ENCODE results near the gene PON2. TPM values are rescaled to one million over a fixed set of nuclear protein-coding genes. Genes with fewer than 3 reads are reported as not detected.

The PON2 gene
- total and polyA plus RNA-seq, 2 of the 8 experiments (the other 6 are each of a cell fraction or from before 2014, with no cell fraction given), result 20.6 to 31.0 TPM

DNA sequence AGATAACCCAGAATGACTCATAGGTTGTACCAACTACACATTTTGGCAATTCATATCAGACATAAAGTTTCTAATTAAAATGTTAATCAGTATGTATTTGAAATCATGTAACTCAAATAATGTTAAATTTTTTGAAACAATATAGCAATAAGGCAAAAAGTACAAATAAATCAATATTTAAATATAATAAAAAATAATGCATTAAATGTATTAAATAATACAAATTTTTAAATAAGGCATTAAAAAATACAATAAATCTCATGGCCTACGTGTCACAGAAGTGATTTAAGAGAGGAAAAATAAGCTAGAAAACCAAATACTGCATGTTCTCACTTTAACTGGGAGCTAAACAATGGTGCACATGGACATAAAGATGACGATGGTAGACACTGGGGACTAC is 9.1 kb downstream of the PON2 start:
- CTCF ChIA-PET (ENCODE audit: partially characterized antibody), result interaction anchor here (0.6 kb wide), 1 partner anchor 30 kb away, joined by 3 read pairs; no protein-coding TSS in a partner anchor
- Histone ChIP-seq H3K23me2 (ENCODE audit: low read depth, low read length) (no peaks in the 10 kb centered on the region), H2BK15ac (ENCODE audit: low read length) (no peak overlapping the region)
- TF ChIP-seq TAF1 (IDR thresholded peaks at IDR 0.05; ENCODE audit: low read depth, low read length), result no peak
- no peak for TF ChIP-seq RXRA (IDR thresholded peaks at IDR 0.05; ENCODE audit: insufficient read depth, low read depth, low read length)
- TF ChIP-seq, protein P1, sequence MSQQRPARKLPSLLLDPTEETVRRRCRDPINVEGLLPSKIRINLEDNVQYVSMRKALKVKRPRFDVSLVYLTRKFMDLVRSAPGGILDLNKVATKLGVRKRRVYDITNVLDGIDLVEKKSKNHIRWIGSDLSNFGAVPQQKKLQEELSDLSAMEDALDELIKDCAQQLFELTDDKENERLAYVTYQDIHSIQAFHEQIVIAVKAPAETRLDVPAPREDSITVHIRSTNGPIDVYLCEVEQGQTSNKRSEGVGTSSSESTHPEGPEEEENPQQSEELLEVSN (IDR thresholded peaks at IDR 0.05), result no peak
- no peak for TF ChIP-seq GABPA (IDR thresholded peaks at IDR 0.05; ENCODE audit: borderline replicate concordance, insufficient read depth, low read length)
- TF ChIP-seq EGR1 (IDR thresholded peaks at IDR 0.05; ENCODE audit: borderline replicate concordance, low read depth, low read length), result no peak
- TF ChIP-seq TCF12 (IDR thresholded peaks at IDR 0.05; ENCODE audit: low read depth, low read length), result no peak
- no peak for TF ChIP-seq SRF (IDR thresholded peaks at IDR 0.05; ENCODE audit: low read depth, low read length)
- no peak for TF ChIP-seq SIN3A (conservative IDR thresholded peaks at IDR 0.05 in 1 of 2, IDR thresholded peaks at IDR 0.05 in 1 of 2; ENCODE audit: low read depth in 1 of 2, low read length in 2 of 2)
- no peak for TF ChIP-seq SIRT6 (IDR thresholded peaks at IDR 0.05; ENCODE audit: low read length)
- no peak for TF ChIP-seq CBX5 (IDR thresholded peaks at IDR 0.05; ENCODE audit: low read depth, low read length)
- TF ChIP-seq RNF2 (IDR thresholded peaks at IDR 0.05; ENCODE audit: borderline replicate concordance, low read depth, low read length, missing control alignments, poor library complexity, severe bottlenecking), result no peak
- TF ChIP-seq NRF1 (IDR thresholded peaks at IDR 0.05; ENCODE audit: low read depth, low read length), result no peak
- no peak for TF ChIP-seq SP2 (IDR thresholded peaks at IDR 0.05; ENCODE audit: low read length)

More for the DNA sequence above, 9.1 kb downstream of the PON2 start:
- Histone ChIP-seq H3K23ac (ENCODE audit: insufficient read length) (no peak overlapping the region), H3K36me3 (ENCODE audit: control insufficient read depth in 2 of 4, insufficient read depth in 4 of 4, low read length in 3 of 4) (peaks cover 0 to 4% (median 0%) of the 10 kb centered on the region in 4 experiments; a peak in 1 of 8 replicates), H3K4ac (replicated peaks; ENCODE audit: insufficient read length, low read depth, low read length) (no peak overlapping the region), H2BK20ac (ENCODE audit: low read length) (no peak overlapping the region), H2AK5ac (ENCODE audit: low read depth, low read length) (no peak overlapping the region), H4K8ac (ENCODE audit: extremely low read depth, insufficient read depth, low read length) (no peak overlapping the region), H3K56ac (replicated peaks; ENCODE audit: insufficient read length, low read depth, low read length) (no peak overlapping the region), H3K4me1 (replicated peaks in 1 of 4; ENCODE audit: control insufficient read depth in 3 of 4, insufficient read depth in 4 of 4, low read length in 3 of 4) (peaks cover 0 to 12% (median 6%) of the 10 kb centered on the region in 4 experiments; a peak in 4 of 7 replicates), H3K27me3 (replicated peaks in 1 of 4; ENCODE audit: control insufficient read depth in 3 of 4, extremely low read depth in 1 of 4, insufficient read depth in 3 of 4, low read length in 3 of 4) (no peaks in the 10 kb centered on the region), H4K20me1 (replicated peaks in 1 of 2; ENCODE audit: control insufficient read depth in 1 of 2, insufficient read depth in 2 of 2, low read length in 2 of 2) (peaks cover 0 to 3% of the 10 kb centered on the region in 2 experiments), H2BK5ac (ENCODE audit: low read depth, low read length) (no peak overlapping the region), H2AFZ (ENCODE audit: low read length) (no peak overlapping the region), H3K14ac (ENCODE audit: insufficient read length) (no peak overlapping the region), H2BK12ac (ENCODE audit: low read depth, low read length) (no peak overlapping the region), H3K4me2 (ENCODE audit: insufficient read depth in 1 of 2, low read depth in 2 of 2, low read length in 2 of 2) (no peak overlapping the region), H2BK120ac (replicated peaks; ENCODE audit: low read depth, low read length) (no peak overlapping the region), H3K18ac (ENCODE audit: extremely low read depth, low read length) (no peak overlapping the region), H3K9me3 (ENCODE audit: insufficient read depth in 2 of 2, low read depth in 1 of 2, low read length in 1 of 2) (peaks cover 0 to 5% of the 10 kb centered on the region in 2 experiments; a peak in 1 of 4 replicates), H3K27ac (ENCODE audit: low read depth, low read length) (no peak overlapping the region), H3K79me2 (ENCODE audit: control insufficient read depth in 1 of 2, insufficient read depth in 2 of 2, low read length in 2 of 2) (peaks cover 0 to 6% of the 10 kb centered on the region in 2 experiments; a peak in 1 of 4 replicates), H4K5ac (ENCODE audit: insufficient read length, low read depth, low read length) (no peak overlapping the region), H4K91ac (replicated peaks; ENCODE audit: insufficient read length, low read length) (no peak overlapping the region), H3K4me3 (ENCODE audit: extremely low read depth in 1 of 4, insufficient read depth in 2 of 4, low read depth in 3 of 4, low read length in 4 of 4) (no peak overlapping the region), H3K79me1 (ENCODE audit: low read depth, low read length) (no peaks in the 10 kb centered on the region; the same call in 1 of the 2 replicates), H3K9ac (replicated peaks in 1 of 4; ENCODE audit: extremely low read depth in 1 of 4, low read depth in 3 of 4, low read length in 3 of 4) (no peak overlapping the region)
- 89% methylated on average over 2 of the region's 2 CpGs; no CpG with 5 or more reads in 1 of the 2 experiments for WGBS, 2 experiments (ENCODE audit: extremely low coverage in 1 of 2, insufficient coverage in 1 of 2, insufficient read length in 1 of 2, insufficient replicate concordance in 2 of 2, low coverage in 1 of 2, low lambda C conversion rate in 2 of 2, missing lambda C conversion rate in 1 of 2)
- no peak for DNase-seq (ENCODE audit: low read depth in 1 of 2, low spot score in 2 of 2)
- POLR2A ChIA-PET (ENCODE audit: partially characterized antibody), result interaction anchor here (1.5 kb wide), 1 partner anchor 9 kb away, joined by 6 read pairs; the partner anchor contains the start of gene PON2
- no peak for FAIRE-seq
